Prostate gland (tissue), 2 donors: ENCODE results near the gene GALNT7. TPM values are rescaled to one million over a fixed set of nuclear protein-coding genes. Genes with fewer than 3 reads are reported as not detected.
A peak's percentile ranks its signal among the peaks of the same experiment; 100 is the strongest.

Source experiments
- DNase-seq: peaks from one replicate; pipeline ENCODE4 v3.0.0-alpha.2; 2019; ENCODE audit warnings: low spot score
- H3K27ac ChIP-seq, 2 donors: fragments of 200-600 bp; sonication (generic); 2 replicates each; pipeline ENCODE4 v1.5.1; 2017 to 2019
- H3K27me3 ChIP-seq: fragments of 200-600 bp; sonication (generic); replicated peaks from 2 replicates; pipeline ENCODE4 v1.5.1; 2019; ENCODE audit not compliant: insufficient read depth
- H3K36me3 ChIP-seq, 2 donors: fragments of 200-600 bp; sonication (generic); 1 replicate in 1 of 2; 2 replicates in 1 of 2; pipeline versions ENCODE4 v1.5.1 to v1.8.1; 2017 to 2019
- H3K4me1 ChIP-seq: fragments of 200-600 bp; sonication (generic); replicated peaks from 2 replicates; pipeline ENCODE4 v1.5.1; 2019
- H3K4me3 ChIP-seq, 2 donors: fragments of 200-600 bp; sonication (generic); 2 replicates each; pipeline ENCODE4 v1.5.1; 2017 to 2019
- H3K9me3 ChIP-seq: fragments of 200-600 bp; sonication (generic); 2 replicates; pipeline ENCODE4 v1.5.1; 2017
- CTCF ChIP-seq, 4 experiments: fragments of 200-600 bp in 2 of 4; fragments of 450-650 bp in 2 of 4; sonication (generic) in 2 of 4; IDR thresholded peaks; 1 replicate in 3 of 4; 2 replicates in 1 of 4; pipeline ENCODE4 v1.5.1; 2016 to 2019; ENCODE audit warnings: antibody characterized with exemption in 4 of 4, mild to moderate bottlenecking in 2 of 4, moderate library complexity in 2 of 4
- POLR2A ChIP-seq: fragments of 450-650 bp; IDR thresholded peaks from one replicate; pipeline ENCODE4 v1.6.1; 2016; ENCODE audit warnings: antibody characterized with exemption, mild to moderate bottlenecking
- POLR2AphosphoS5 ChIP-seq: sonication (generic); formaldehyde crosslinking; IDR thresholded peaks from one replicate; pipeline ENCODE4 v1.6.1; 2017; ENCODE audit warnings: antibody characterized with exemption
- WGBS: methylation state at CpG from one replicate; pipeline ENCODE4 v1.1.5; 2018; 5-methylcytosine and 5-hydroxymethylcytosine counted together
- intact Hi-C: fragments of 100-400 bp; cut with DNase I; formaldehyde crosslinking; loops from one replicate; pipeline ENCODE4 v1.14.2; 2022
- total RNA-seq, 2 donors: library from RNA; depleted of rRNA; stranded (reverse); fragments of >200 nt; gene quantifications; one replicate each; pipeline ENCODE4 v1.1.0, GENCODE V29; 2016

The GALNT7 gene
- total RNA-seq, 2 donors from 2014 or later = 45.5 to 109 TPM

DNA sequence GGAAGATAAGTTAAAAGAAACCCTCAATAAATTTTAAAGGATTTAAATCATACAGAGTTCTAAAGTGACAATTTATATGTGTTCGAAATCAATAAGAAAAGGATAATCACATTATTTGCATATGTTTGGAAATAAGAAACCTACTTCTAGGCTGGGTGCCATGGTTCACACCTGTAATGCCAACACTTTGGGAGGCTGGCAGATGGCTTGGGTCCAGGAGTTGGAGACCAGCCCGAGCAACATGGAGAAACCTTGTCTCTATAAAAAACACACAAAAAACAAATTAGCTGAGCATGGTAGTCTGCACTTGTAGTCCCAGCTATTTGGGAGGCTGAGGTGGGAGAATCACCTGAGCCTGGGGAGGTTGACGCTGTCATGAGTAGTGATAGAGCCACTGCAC is 194.1 kb downstream of the GALNT7 start:
- no peak overlapping the region for H3K27ac ChIP-seq
- no peak for TF ChIP-seq POLR2A
- TF ChIP-seq POLR2AphosphoS5 = no peak
- H3K36me3 ChIP-seq = no peaks in the 10 kb centered on the region
- no peak for DNase-seq
- no peaks in the 10 kb centered on the region for H3K9me3 ChIP-seq
- H3K27me3 ChIP-seq = no peaks in the 10 kb centered on the region
- H3K4me1 ChIP-seq = no peaks in the 10 kb centered on the region
- 74% methylated on average over 3 of the region's 3 CpGs for WGBS
- intact Hi-C loops = no loop called here
- no peak overlapping the region for H3K4me3 ChIP-seq

- 30% methylated on average over 2 of the region's 2 CpGs for WGBS
- Histone ChIP-seq H3K4me1 (no peaks in the 10 kb centered on the region), H3K27ac (no peak overlapping the region), H3K27me3 (no peaks in the 10 kb centered on the region), H3K9me3 (no peaks in the 10 kb centered on the region), H3K36me3 (no peaks in the 10 kb centered on the region), H3K4me3 (no peak overlapping the region)
- TF ChIP-seq POLR2AphosphoS5 (no peak), POLR2A (no peak), CTCF (IDR thresholded peaks at IDR 0.05) (no peak)
- intact Hi-C loops = no loop called here
- DNase-seq = no peak
Measured at GRCh38 chr4:173365359-173365996, 196.9 kb downstream of the GALNT7 start.

DNA sequence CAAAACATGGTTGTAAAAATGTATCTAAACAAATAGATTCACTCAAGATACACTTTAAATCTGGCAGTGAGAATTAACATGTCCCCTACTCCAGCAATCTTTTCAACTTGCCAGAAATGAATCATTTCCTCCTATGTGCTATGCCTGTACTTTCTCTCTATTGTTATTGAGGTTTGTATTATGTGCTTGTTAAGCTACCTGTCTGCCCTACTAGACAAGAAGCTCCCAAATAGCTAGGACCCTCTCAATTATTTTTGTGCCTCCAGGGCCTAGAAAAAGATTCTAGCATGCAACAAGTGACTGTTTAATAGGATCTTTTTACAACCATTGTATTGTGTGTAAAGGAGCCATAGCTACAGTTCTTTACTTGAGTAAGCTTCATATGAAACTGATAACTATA is 198.7 kb downstream of the GALNT7 start:
- no peaks in the 10 kb centered on the region for H3K9me3 ChIP-seq
- no peak for DNase-seq
- H3K27me3 ChIP-seq = no peaks in the 10 kb centered on the region
- H3K4me1 ChIP-seq = no peaks in the 10 kb centered on the region
- no peak overlapping the region for H3K27ac ChIP-seq
- intact Hi-C loops = no loop called here
- no peaks in the 10 kb centered on the region for H3K36me3 ChIP-seq
- H3K4me3 ChIP-seq = no peak overlapping the region
- TF ChIP-seq POLR2AphosphoS5 (no peak), CTCF (IDR thresholded peaks at IDR 0.05) (no peak), POLR2A (no peak)

DNA sequence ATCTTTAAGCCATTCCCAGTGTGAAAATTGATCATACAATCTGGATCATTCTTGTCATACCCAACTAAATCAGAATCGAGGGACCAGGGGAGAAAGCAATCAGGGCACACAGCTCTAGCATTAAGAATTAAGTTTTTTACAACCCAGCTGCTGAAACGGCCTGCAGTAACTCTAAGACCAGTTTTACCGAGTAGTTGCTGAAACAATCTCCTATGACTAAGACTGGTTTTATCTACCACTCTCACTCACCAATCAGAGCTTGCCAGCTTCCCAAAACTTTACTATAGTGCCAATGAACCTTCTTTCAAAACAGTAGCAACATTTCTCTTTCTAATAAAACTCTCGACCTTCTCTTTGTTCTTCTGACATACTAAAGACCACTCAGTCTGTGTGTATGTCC is 199.3 kb downstream of the GALNT7 start:
- Histone ChIP-seq H3K9me3 (no peaks in the 10 kb centered on the region), H3K27me3 (no peaks in the 10 kb centered on the region), H3K27ac (no peak overlapping the region), H3K4me1 (no peaks in the 10 kb centered on the region), H3K36me3 (no peaks in the 10 kb centered on the region), H3K4me3 (no peak overlapping the region)
- WGBS = 40% methylated on average over 4 of the region's 4 CpGs
- no peak for DNase-seq
- no peak for TF ChIP-seq CTCF (IDR thresholded peaks at IDR 0.05)
- TF ChIP-seq POLR2A = no peak
- no peak for TF ChIP-seq POLR2AphosphoS5
- intact Hi-C loops = no loop called here

- WGBS = 1% methylated on average over 14 of the region's 14 CpGs
- TF ChIP-seq POLR2A (no peak), CTCF (IDR thresholded peaks at IDR 0.05) (no peak), POLR2AphosphoS5 (no peak)
- H3K4me3 ChIP-seq = peak overlapping the region; percentile 81 to 92
- H3K36me3 ChIP-seq = no peaks in the 10 kb centered on the region
- H3K9me3 ChIP-seq = no peaks in the 10 kb centered on the region
- no peaks in the 10 kb centered on the region for H3K27me3 ChIP-seq
- intact Hi-C loops = loop anchor here (1.0 kb wide), 1 partner anchor 36 kb away; the partner anchor contains the start of gene HMGB2
- H3K4me1 ChIP-seq = no peaks in the 10 kb centered on the region
- no peak for DNase-seq
- peak overlapping the region; percentile 94 to 97 for H3K27ac ChIP-seq
Measured at GRCh38 chr4:173370130-173370476, 201.5 kb downstream of the GALNT7 start.
